ENCODE measurements around the gene PPIL4. TPM values are rescaled to one million over a fixed set of nuclear protein-coding genes. Genes with fewer than 3 reads are reported as not detected.

PPIL4 gene
- total and polyA plus RNA-seq, 2 of the 13 experiments (the other 11 are each of a cell fraction or from before 2014, with no cell fraction given) = 5.5 to 46.0 TPM

DNA sequence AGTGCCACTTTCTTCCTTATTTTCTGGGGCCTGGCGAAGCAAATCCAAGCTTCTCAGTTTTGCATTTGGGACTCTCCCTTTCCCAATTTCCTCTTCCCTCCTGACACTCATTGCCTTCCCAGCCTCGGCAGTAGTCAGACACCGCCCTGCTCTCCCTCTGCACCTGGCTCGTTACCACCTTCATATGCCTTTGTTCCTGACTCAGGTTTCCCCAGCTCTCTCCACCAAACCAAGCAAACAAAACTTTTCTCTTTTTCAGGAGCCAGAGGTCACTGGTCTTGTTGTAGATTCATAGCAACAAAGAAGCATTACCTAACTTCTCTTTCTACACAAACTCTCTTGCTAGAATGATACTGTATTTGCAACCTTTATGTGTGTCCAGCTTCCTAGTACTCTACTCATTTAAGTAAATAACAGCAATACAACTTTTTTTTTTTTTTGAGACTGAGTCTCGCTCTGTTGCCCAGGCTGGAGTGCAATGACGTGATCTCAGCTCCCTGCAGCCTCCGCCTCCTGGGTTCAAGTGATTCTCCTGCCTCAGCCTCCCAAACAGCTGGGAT lies 52.0 kb downstream of the PPIL4 start (continued):
- TF ChIP-seq, protein P1, sequence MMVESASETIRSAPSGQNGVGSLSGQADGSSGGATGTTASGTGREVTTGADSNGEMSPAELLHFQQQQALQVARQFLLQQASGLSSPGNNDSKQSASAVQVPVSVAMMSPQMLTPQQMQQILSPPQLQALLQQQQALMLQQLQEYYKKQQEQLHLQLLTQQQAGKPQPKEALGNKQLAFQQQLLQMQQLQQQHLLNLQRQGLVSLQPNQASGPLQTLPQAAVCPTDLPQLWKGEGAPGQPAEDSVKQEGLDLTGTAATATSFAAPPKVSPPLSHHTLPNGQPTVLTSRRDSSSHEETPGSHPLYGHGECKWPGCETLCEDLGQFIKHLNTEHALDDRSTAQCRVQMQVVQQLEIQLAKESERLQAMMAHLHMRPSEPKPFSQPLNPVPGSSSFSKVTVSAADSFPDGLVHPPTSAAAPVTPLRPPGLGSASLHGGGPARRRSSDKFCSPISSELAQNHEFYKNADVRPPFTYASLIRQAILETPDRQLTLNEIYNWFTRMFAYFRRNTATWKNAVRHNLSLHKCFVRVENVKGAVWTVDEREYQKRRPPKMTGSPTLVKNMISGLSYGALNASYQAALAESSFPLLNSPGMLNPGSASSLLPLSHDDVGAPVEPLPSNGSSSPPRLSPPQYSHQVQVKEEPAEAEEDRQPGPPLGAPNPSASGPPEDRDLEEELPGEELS (CRISPR knock-in tag; IDR thresholded peaks at IDR 0.05) = no peak
- TF ChIP-seq TAF1 (CRISPR knock-in tag; IDR thresholded peaks at IDR 0.05) (no peak), MEF2D (CRISPR knock-in tag; IDR thresholded peaks at IDR 0.05) (no peak), IKZF4 (CRISPR knock-in tag; IDR thresholded peaks at IDR 0.05; ENCODE audit: borderline replicate concordance, low read depth, not compliant biosample characterization) (no peak), EZH2 (conservative IDR thresholded peaks at IDR 0.05; ENCODE audit: low read depth, low read length) (no peak), ZNF121 (CRISPR knock-in tag; IDR thresholded peaks at IDR 0.05) (peak; percentile 83), YEATS2 (CRISPR knock-in tag; IDR thresholded peaks at IDR 0.05; ENCODE audit: borderline replicate concordance) (no peak), ZSCAN12 (CRISPR knock-in tag; IDR thresholded peaks at IDR 0.05) (no peak), RORA (CRISPR knock-in tag; IDR thresholded peaks at IDR 0.05) (no peak), ATF7 (IDR thresholded peaks at IDR 0.05) (peak; percentile 65), ATF7 (CRISPR knock-in tag; IDR thresholded peaks at IDR 0.05) (no peak), ZNF367 (CRISPR knock-in tag; IDR thresholded peaks at IDR 0.05; ENCODE audit: borderline replicate concordance) (no peak), ZNF451 (CRISPR knock-in tag; IDR thresholded peaks at IDR 0.05) (no peak), CREB1 (IDR thresholded peaks at IDR 0.05) (peak; percentile 32; the same call in 1 of the 2 replicates), CREB1 (CRISPR knock-in tag; IDR thresholded peaks at IDR 0.05) (no peak), RXRB (CRISPR knock-in tag; IDR thresholded peaks at IDR 0.05; ENCODE audit: borderline replicate concordance) (peak; percentile 54; the same call in 1 of the 2 replicates), KAT2B (IDR thresholded peaks at IDR 0.05; ENCODE audit: borderline replicate concordance, low read depth, low read length) (no peak), CEBPB (IDR thresholded peaks at IDR 0.05; ENCODE audit: borderline replicate concordance, low read depth, low read length) (peak; percentile 40; the same call in 1 of the 2 replicates), ZNF629 (CRISPR knock-in tag; conservative IDR thresholded peaks at IDR 0.05) (no peak), ZBTB21 (CRISPR knock-in tag; IDR thresholded peaks at IDR 0.05) (no peak), MEIS2 (CRISPR knock-in tag; IDR thresholded peaks at IDR 0.05) (no peak), PCBP2 (optimal IDR thresholded peaks at IDR 0.05; ENCODE audit: low read depth, low read length, poor library complexity, severe bottlenecking) (no peak), JUND (CRISPR knock-in tag; IDR thresholded peaks at IDR 0.05) (no peak), SOX6 (IDR thresholded peaks at IDR 0.05) (no peak), SOX6 (CRISPR knock-in tag; IDR thresholded peaks at IDR 0.05) (peak; percentile 58; the same call in 1 of the 2 replicates), MXI1 (IDR thresholded peaks at IDR 0.05; ENCODE audit: borderline replicate concordance, low read depth, low read length) (no peak), TRIM24 (CRISPR knock-in tag; IDR thresholded peaks at IDR 0.05) (no peak)
- TF ChIP-seq, protein P2, sequence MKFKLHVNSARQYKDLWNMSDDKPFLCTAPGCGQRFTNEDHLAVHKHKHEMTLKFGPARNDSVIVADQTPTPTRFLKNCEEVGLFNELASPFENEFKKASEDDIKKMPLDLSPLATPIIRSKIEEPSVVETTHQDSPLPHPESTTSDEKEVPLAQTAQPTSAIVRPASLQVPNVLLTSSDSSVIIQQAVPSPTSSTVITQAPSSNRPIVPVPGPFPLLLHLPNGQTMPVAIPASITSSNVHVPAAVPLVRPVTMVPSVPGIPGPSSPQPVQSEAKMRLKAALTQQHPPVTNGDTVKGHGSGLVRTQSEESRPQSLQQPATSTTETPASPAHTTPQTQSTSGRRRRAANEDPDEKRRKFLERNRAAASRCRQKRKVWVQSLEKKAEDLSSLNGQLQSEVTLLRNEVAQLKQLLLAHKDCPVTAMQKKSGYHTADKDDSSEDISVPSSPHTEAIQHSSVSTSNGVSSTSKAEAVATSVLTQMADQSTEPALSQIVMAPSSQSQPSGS (CRISPR knock-in tag; IDR thresholded peaks at IDR 0.05) = no peak
- TF ChIP-seq, protein P3, sequence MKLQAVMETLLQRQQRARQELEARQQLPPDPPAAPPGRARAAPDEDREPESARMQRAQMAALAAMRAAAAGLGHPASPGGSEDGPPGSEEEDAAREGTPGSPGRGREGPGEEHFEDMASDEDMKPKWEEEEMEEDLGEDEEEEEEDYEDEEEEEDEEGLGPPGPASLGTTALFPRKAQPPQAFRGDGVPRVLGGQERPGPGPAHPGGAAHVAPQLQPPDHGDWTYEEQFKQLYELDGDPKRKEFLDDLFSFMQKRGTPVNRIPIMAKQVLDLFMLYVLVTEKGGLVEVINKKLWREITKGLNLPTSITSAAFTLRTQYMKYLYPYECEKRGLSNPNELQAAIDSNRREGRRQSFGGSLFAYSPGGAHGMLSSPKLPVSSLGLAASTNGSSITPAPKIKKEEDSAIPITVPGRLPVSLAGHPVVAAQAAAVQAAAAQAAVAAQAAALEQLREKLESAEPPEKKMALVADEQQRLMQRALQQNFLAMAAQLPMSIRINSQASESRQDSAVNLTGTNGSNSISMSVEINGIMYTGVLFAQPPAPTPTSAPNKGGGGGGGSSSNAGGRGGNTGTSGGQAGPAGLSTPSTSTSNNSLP (IDR thresholded peaks at IDR 0.05; ENCODE audit: low read depth, low read length) = 0 out of 2 replicates have a peak, but pooled peaks have one; percentile 50
